Lower leg skin (tissue), 3 donors: ENCODE data around the gene COL3A1.

Experiments
- CTCF ChIP-seq, 3 donors: fragments of 450-650 bp; IDR thresholded peaks; one replicate each; pipeline ENCODE4 v1.5.1; 2016; ENCODE audit warnings: antibody characterized with exemption in 3 of 3, mild to moderate bottlenecking in 3 of 3, moderate library complexity in 2 of 3
- POLR2A ChIP-seq, 2 donors: fragments of 450-650 bp; IDR thresholded peaks; one replicate each; pipeline ENCODE4 v1.6.1; 2016 to 2017; ENCODE audit warnings: antibody characterized with exemption in 2 of 2, mild to moderate bottlenecking in 1 of 2, moderate library complexity in 1 of 2

- TF ChIP-seq CTCF (IDR thresholded peaks at IDR 0.05) (no peak), POLR2A (IDR thresholded peaks at IDR 0.05) (no peak)
Measured at GRCh38 chr2:188966728-188967440, 7.3 kb upstream of the COL3A1 start.
